HuH-7.5 (cell line): Measurements from ENCODE around the gene IFNA10.
"Not testable (repeated sequence)": the region's sequence is repeated elsewhere in the genome, so short reads cannot be mapped to it uniquely, and the experiment has no call there.

Experiments used
- DNase-seq: peaks from one replicate; pipeline ENCODE4 v3.0.0; 2011; ENCODE audit warnings: low spot score

Gene IFNA10

DNA sequence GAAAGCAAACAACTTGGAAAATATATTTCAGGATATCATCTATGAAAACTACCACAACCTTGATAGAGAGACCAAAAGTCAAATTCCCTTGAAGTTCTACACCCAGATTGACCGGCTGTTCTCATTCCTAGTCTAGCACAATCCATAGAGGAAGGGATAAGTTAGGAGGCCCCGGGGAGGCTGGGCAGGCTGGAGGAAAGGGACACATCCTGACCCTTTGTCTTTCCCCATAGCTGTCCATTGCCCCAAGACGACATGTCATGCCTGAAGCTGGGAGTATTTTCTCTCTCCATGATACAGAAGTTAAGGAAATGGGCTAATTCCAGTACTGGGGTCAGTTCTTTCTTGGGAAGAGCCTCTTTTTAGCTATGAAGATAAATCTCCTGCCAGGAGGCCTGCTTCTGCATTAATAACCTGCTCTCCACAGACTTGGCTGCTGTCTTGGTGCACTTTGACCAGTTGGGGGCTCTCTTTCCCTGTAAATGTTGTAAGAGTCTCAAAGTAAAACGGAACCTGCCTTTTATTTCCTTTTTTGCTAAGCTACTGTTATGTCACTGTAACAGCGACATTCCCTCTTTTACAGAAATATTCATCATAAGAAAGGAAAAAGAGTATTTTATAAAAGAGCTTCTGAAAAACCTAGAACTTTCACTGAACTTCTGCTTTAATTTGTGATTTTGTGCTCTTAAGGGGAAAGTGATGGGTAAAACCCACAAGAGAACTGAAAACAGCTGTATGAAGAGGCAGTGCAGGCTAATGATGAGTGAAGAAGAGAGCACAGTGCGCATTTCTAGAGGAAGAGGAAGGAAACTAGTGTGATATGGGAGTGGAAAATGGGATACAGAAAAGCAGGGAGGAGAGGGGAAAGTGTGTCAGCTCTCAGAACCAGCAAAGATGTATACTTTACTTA lies 11.8 kb downstream of the IFNA10 start:
- not testable (repeated sequence) for DNase-seq

DNA sequence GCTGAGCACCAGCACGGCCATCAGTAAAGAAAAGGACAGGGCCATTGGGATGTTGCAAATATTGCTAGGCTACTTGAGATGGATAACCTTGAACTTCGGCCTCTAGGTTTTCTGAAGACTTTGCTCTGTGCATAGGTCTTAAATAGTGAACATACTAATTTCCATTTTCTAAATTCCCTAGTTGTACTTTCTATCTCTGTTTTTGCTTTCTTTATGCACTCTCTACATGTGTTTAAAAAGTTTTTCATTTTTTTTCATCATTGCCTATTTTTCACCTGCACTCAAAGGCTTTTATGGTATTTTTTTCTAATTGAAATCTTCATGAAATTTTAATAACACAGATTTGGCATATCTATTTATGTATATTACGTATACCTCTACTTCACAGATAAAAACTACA lies 19.5 kb downstream of the IFNA10 start, which contains the start of gene IFNA4:
Gene IFNA4, minus strand, starts transcription at position 101 of the 400 bp plus-strand sequence. Its CDS starts 56 bp downstream, at position 45.
- not testable (repeated sequence) for DNase-seq

DNA sequence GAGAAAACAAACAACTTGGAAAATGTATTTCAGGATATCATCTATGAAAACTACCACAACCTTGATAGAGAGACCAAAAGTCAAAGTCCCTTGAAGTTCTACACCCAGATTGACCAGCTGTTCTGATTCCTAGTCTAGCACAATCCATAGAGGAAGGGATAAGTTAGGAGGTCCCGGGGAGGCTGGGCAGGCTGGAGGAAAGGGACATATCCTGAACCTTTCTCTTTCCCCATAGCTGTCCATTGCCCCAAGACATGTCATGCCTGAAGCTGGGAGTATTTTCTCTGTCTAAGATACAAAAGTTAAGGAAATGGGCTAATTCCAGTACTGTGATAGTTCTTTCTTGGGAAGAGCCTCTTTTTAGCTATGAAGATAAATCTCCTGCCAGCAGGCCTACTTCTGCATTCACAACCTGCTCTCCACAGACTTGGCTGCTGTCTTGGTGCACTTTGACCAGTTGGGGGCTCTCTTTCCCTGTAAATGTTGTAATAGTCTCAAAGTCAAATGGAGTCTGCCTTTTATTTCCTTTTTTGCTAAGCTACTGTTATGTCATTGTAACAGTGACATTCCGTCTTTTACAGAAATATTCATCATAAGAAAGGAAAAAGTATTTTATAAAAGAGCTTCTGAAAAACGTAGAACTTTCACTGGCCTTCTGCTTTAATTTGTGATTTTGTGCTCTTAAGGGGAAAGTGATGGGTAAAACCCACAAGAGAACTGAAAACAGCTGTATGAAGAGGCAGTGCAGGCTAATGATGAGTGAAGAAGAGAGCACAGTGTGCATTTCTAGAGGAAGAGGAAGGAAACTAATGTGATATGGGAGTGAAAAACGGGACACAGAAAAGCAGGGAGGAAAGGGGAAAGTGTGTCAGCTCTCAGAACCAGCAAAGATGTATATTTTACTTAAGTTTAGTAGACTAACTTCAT lies 23.9 kb downstream of the IFNA10 start:
- not testable (repeated sequence) for DNase-seq

DNA sequence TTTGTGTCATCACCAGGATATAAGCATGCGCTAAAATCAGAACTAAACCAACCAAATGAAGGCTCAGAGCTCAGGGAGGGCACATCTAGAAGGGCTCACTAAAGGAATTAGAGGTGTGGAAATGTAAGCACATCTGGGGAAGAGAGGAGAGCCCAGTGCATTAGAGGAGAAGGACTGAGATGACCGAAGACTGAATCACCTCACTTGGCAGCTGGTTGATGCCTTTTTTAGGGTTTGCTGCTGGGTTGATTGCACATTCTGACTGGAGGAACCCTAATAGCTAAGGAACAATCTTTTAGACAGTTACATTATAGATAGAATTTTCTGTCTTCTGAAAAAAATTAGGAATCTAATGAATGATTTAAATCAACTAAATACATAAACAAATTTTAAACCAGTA lies 32.3 kb downstream of the IFNA10 start:
- no peak for DNase-seq

DNA sequence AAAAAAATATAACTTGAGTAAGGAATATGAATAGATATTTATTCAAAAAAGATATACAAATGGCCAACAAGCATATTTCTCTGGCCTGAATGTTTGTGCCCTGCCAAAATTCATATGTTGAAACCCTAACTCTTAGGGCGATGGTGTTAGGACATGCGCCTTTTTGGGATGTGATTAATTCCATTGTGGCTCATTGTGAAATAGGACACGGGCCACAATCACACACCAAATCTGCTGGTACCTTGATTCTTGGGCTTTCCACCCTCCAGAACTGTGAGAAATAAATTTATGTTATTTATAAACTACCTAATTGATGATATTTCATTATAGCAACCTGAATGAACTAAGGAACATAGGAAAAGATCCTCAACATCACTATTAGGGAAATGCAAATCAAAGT lies 34.8 kb downstream of the IFNA10 start:
- DNase-seq: no peak

DNA sequence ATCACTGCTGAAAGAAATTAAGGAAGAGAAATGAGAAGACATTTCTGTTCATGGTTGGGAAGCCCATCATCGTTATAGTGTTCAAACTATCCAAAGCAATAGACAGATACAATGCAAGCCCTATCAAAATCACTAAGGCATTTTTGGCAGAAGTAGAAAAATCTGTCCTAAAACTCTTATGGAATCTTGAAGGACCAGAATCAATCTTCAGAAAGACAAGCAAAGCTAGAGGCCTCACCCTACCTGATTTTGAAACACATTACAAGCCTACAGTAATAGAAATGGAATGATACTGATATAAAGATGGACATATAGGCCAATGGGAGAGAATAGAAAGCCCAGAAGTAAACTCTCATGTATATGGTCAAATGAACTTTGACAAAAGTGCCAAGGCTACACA lies 35.6 kb downstream of the IFNA10 start:
- no peak for DNase-seq

DNA sequence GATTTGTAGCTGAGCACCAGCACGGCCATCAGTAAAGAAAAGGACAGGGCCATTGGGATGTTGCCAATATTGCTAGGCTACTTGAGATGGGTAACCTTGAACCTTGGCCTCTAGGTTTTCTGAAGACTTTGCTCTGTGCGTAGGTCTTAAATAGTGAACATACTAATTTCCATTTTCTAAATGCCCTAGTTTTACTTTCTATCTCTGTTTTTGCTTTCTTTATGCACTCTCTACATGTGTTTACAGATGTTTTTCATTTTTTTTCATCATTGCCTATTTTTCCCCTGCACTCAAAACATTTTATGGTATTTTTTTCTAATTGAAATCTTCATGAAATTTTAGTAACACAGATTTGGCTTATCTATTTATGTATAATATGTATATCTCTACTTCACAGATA lies 40.4 kb downstream of the IFNA10 start, which contains the start of gene IFNA21:
Gene IFNA21, minus strand, starts transcription at position 101 of the 400 bp plus-strand sequence. Its CDS starts 48 bp downstream, at position 53.
- not testable (repeated sequence) for DNase-seq

DNA sequence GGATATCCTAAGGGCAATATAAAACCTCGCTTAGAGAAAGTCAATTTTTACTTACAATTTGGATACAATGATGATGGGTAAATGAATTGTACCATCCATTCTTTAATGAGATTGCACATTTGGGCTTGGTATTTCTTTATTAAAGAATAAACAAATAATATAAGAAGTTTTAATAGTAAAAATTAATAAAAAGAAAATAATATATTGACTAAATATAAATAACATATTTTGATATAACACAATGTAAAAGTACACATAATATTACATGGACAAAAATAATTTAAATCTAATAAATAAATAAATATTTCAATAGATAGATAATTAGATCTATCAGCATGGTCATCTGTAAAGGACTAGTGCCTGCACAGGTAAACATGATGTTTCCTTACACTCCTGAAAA lies 41.4 kb downstream of the IFNA10 start:
- DNase-seq: no peak

DNA sequence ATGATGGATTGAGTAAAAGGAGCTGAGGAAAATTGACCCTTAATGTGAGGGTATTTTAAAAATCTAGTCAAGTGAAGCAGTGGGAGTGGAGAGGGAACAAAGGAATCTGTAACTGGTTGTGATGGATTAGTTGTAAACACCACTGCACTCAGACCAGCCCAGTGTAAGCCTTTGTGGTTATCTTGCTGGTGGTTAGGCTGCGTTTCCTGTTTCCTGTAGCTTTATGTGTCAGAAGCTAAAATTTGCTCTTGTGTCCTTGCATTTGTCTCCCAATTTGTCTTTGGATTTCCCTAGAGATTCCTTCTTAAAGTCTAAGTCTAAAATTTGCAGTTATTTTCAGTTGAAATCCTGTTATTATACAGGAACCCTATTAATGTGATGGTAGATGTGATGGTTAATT lies 46.8 kb downstream of the IFNA10 start:
- DNase-seq: no peak
